A673 (cell line): ENCODE results near the gene KIAA0825. TPM values are rescaled to one million over a fixed set of nuclear protein-coding genes. Genes with fewer than 3 reads are reported as not detected.
A peak's percentile ranks its signal among the peaks of the same experiment; 100 is the strongest.

ENCODE experiments used
- BruUV-seq: library from RNA; stranded (reverse); fragments of 400-500 nt; replicated peaks from 2 replicates; lab custom pipeline; 2021; lab: Mats Ljungman, UMichigan
- CTCF ChIA-PET: fragments of 300-600 bp; sonication (Branson Sonifier 250); formaldehyde crosslinking; loops from one replicate; lab custom pipeline; 2022; ENCODE audit warnings: antibody characterized with exemption; lab: Charles Lee
- POLR2A ChIA-PET: fragments of 300-600 bp; sonication (Branson Sonifier 250); formaldehyde crosslinking; loops from one replicate; lab custom pipeline; 2022; ENCODE audit warnings: antibody characterized with exemption; ENCODE audit not compliant: low non-redundant PET; lab: Charles Lee
- DNase-seq: peaks from one replicate; pipeline ENCODE4 v3.0.0-alpha.2; 2015; ENCODE audit warnings: low spot score
- H3K27ac ChIP-seq: fragments of 200-600 bp; sonication (generic); 2 replicates; pipeline ENCODE4 v1.5.1; 2016; ENCODE audit warnings: mixed run types, low read depth, mild to moderate bottlenecking, mixed read lengths, antibody characterized with exemption, low read length; ENCODE audit not compliant: poor library complexity, severe bottlenecking
- H3K27me3 ChIP-seq: fragments of 200-600 bp; sonication (generic); replicated peaks from 2 replicates; pipeline ENCODE4 v1.6.1; 2017; ENCODE audit warnings: mixed run types, low read depth, mild to moderate bottlenecking, mixed read lengths, antibody characterized with exemption, low read length; ENCODE audit not compliant: insufficient read depth, poor library complexity
- H3K36me3 ChIP-seq: fragments of 200-600 bp; sonication (generic); 2 replicates; pipeline ENCODE4 v1.6.1; 2016; ENCODE audit warnings: mixed run types, mild to moderate bottlenecking, mixed read lengths, antibody characterized with exemption, low read length; ENCODE audit not compliant: insufficient read depth, poor library complexity, severe bottlenecking
- H3K4me1 ChIP-seq: fragments of 200-600 bp; sonication (generic); 2 replicates; pipeline ENCODE4 v1.6.1; 2017; ENCODE audit warnings: mixed run types, mild to moderate bottlenecking, mixed read lengths, antibody characterized with exemption, low read length; ENCODE audit not compliant: insufficient read depth, poor library complexity, severe bottlenecking
- H3K4me3 ChIP-seq: fragments of 200-600 bp; sonication (generic); 2 replicates; pipeline ENCODE4 v1.5.1; 2016; ENCODE audit warnings: low read depth, mixed run types, mild to moderate bottlenecking, mixed read lengths, low read length; ENCODE audit not compliant: poor library complexity, severe bottlenecking
- H3K9me3 ChIP-seq: fragments of 200-600 bp; sonication (generic); 2 replicates; pipeline ENCODE4 v1.6.1; 2016; ENCODE audit warnings: mixed run types, low read depth, mild to moderate bottlenecking, mixed read lengths, antibody characterized with exemption, low read length; ENCODE audit not compliant: poor library complexity, severe bottlenecking
- EZH2 ChIP-seq: fragments of 200-600 bp; sonication (generic); IDR thresholded peaks from 2 replicates; pipeline ENCODE4 v1.6.1; 2017; ENCODE audit warnings: borderline replicate concordance, low read depth, mild to moderate bottlenecking, mixed read lengths, antibody characterized with exemption, low read length; ENCODE audit not compliant: poor library complexity, severe bottlenecking
- intact Hi-C: fragments of 100-400 bp; cut with micrococcal nuclease; formaldehyde crosslinking; loops from one replicate; pipeline ENCODE4 v1.10.0; 2022; ENCODE audit not compliant: unreplicated experiment
- total RNA-seq: library from RNA; stranded (reverse); gene quantifications from 2 replicates; pipeline ENCODE4 v1.2.3, GENCODE V29; 2021
- TF ChIP-seq, protein P1 (sequence below): fragments of 300-800, 200-600 bp; sonication (generic); conservative IDR thresholded peaks from 2 replicates; pipeline ENCODE4 v1.5.1; 2017; ENCODE audit warnings: low read depth, mild to moderate bottlenecking, antibody characterized with exemption, low read length, moderate library complexity, mixed read lengths

The KIAA0825 gene
- total RNA-seq, 1 experiment from 2014 or later: 1.2 TPM

- no peaks in the 10 kb centered on the region for H3K27me3 ChIP-seq
- intact Hi-C loops: no loop called here
- H3K27ac ChIP-seq: no peak overlapping the region
- no peaks in the 10 kb centered on the region for H3K36me3 ChIP-seq
- ChIA-PET CTCF (no interaction called here), POLR2A (no interaction called here)
- BruUV-seq: no TSS peak
- H3K9me3 ChIP-seq: no peaks in the 10 kb centered on the region
- peaks cover 7% of the 10 kb centered on the region for H3K4me1 ChIP-seq
- TF ChIP-seq, protein P1, sequence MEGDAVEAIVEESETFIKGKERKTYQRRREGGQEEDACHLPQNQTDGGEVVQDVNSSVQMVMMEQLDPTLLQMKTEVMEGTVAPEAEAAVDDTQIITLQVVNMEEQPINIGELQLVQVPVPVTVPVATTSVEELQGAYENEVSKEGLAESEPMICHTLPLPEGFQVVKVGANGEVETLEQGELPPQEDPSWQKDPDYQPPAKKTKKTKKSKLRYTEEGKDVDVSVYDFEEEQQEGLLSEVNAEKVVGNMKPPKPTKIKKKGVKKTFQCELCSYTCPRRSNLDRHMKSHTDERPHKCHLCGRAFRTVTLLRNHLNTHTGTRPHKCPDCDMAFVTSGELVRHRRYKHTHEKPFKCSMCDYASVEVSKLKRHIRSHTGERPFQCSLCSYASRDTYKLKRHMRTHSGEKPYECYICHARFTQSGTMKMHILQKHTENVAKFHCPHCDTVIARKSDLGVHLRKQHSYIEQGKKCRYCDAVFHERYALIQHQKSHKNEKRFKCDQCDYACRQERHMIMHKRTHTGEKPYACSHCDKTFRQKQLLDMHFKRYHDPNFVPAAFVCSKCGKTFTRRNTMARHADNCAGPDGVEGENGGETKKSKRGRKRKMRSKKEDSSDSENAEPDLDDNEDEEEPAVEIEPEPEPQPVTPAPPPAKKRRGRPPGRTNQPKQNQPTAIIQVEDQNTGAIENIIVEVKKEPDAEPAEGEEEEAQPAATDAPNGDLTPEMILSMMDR: no peak
- TF ChIP-seq EZH2: no peak
- DNase-seq: no peak
- H3K4me3 ChIP-seq: no peak overlapping the region
These were observed 505.3 kb downstream of the KIAA0825 start for GRCh38 chr5:94113087-94113486.

GRCh38 chr5:94111209-94112004 is 507.0 kb downstream of the KIAA0825 start:
- H3K27me3 ChIP-seq: no peaks in the 10 kb centered on the region
- intact Hi-C loops: no loop called here
- TF ChIP-seq EZH2: no peak
- TF ChIP-seq, protein P1: no peak
- DNase-seq: peak; percentile 97
- ChIA-PET CTCF (no interaction called here), POLR2A (no interaction called here)
- peaks cover 2% of the 10 kb centered on the region for H3K9me3 ChIP-seq
- peaks cover 7% of the 10 kb centered on the region for H3K4me1 ChIP-seq
- BruUV-seq: TSS peak; percentile 47
- no peaks in the 10 kb centered on the region for H3K36me3 ChIP-seq
- peak overlapping the region; percentile 75 for H3K27ac ChIP-seq
- peak overlapping the region; percentile 92 for H3K4me3 ChIP-seq

- Histone ChIP-seq H3K27me3 (no peaks in the 10 kb centered on the region), H3K9me3 (peaks cover 15% of the 10 kb centered on the region), H3K4me1 (no peaks in the 10 kb centered on the region), H3K36me3 (no peaks in the 10 kb centered on the region), H3K27ac (no peak overlapping the region), H3K4me3 (no peak overlapping the region)
- no peak for DNase-seq
- ChIA-PET CTCF (no interaction called here), POLR2A (no interaction called here)
- BruUV-seq: no TSS peak
- TF ChIP-seq, protein P1: no peak
- no peak for TF ChIP-seq EZH2
- intact Hi-C loops: no loop called here
These were observed 514.7 kb downstream of the KIAA0825 start for GRCh38 chr5:94103514-94104245.

Other genes with a start within 250 kb of the KIAA0825 start
- 17.4 and 21.6 TPM in 2 replicates for gene SLF1, start 65 bp upstream of the KIAA0825 start, total RNA-seq